HCT116 (cell line): Measurements from ENCODE around the gene OR10H5. TPM values are rescaled to one million over a fixed set of nuclear protein-coding genes. Genes with fewer than 3 reads are reported as not detected.
"Not testable (repeated sequence)": the region's sequence is repeated elsewhere in the genome, so short reads cannot be mapped to it uniquely, and the experiment has no call there.

ENCODE experiments used
- ATAC-seq: fragments of 200-7000 bp; cut with Tn5 transposase; 2 replicates; pipeline ENCODE4 v1.9.1; 2020; ENCODE audit warnings: mild to moderate bottlenecking, moderate library complexity
- BruUV-seq: library from RNA; stranded (reverse); fragments of 400-500 nt; replicated peaks from 2 replicates; lab custom pipeline; 2021; lab: Mats Ljungman, UMichigan
- CTCF ChIA-PET: fragments of 300-600 bp; sonication (Branson Sonifier 250); formaldehyde crosslinking; loops from one replicate; lab custom pipeline; 2021; ENCODE audit warnings: antibody characterized with exemption; lab: Charles Lee
- POLR2A ChIA-PET: fragments of 300-600, 350-600 bp; sonication (Branson Sonifier 250); formaldehyde crosslinking; loops from one replicate; lab custom pipeline; 2021; ENCODE audit warnings: antibody characterized with exemption; lab: Charles Lee
- RAD21 ChIA-PET, 2 experiments: fragments of 300-600 bp; sonication (Branson Sonifier 250); formaldehyde crosslinking; loops; one replicate each; lab custom pipeline; 2023; ENCODE audit warnings: low total read pairs in 2 of 2; ENCODE audit not compliant: uncharacterized antibody in 2 of 2, unreplicated experiment in 2 of 2, low non-redundant PET in 1 of 2; lab: Charles Lee
- DNase-seq: peaks from one replicate; pipeline ENCODE4 v3.0.0-alpha.2; 2010; ENCODE audit warnings: low read depth, low spot score
- H2AFZ ChIP-seq: fragments of 200-600 bp; shearing (Covaris generic), sonication (generic); 2 replicates; pipeline ENCODE4 v1.6.1; 2017; ENCODE audit warnings: low read depth, mixed run types, mixed read lengths, antibody characterized with exemption, low read length; ENCODE audit not compliant: poor library complexity, severe bottlenecking
- H3K27ac ChIP-seq: 2 replicates; pipeline ENCODE4 v1.5.1; 2012; ENCODE audit warnings: low read depth, low read length
- H3K27me3 ChIP-seq: fragments of 200-600 bp; sonication (generic); 2 replicates; pipeline ENCODE4 v1.6.1; 2016; ENCODE audit warnings: mixed run types, low read length, mixed read lengths; ENCODE audit not compliant: insufficient read depth
- H3K36me3 ChIP-seq, 2 experiments: fragments of 200-500 bp in 1 of 2; fragments of 200-600 bp in 1 of 2; sonication (Bioruptor generic) in 1 of 2; sonication (generic) in 1 of 2; 2 replicates each; pipeline versions ENCODE4 v1.5.1 to v1.6.1; 2014 to 2016; ENCODE audit warnings: low read length in 2 of 2, inconsistent platforms in 1 of 2, mixed read lengths in 1 of 2, mixed run types in 1 of 2; ENCODE audit not compliant: insufficient read depth in 2 of 2, control insufficient read depth in 1 of 2
- H3K4me1 ChIP-seq, 2 experiments: fragments of 200-600 bp in 1 of 2; sonication (generic) in 1 of 2; 2 replicates each; pipeline versions ENCODE4 v1.5.1 to v1.6.1; 2012 to 2017; ENCODE audit warnings: low read length in 2 of 2, inconsistent platforms in 1 of 2, mild to moderate bottlenecking in 1 of 2, mixed read lengths in 1 of 2, mixed run types in 1 of 2, moderate library complexity in 1 of 2; ENCODE audit not compliant: insufficient read depth in 2 of 2, control insufficient read depth in 1 of 2
- H3K4me2 ChIP-seq: fragments of 200-600 bp; sonication (generic); 2 replicates; pipeline ENCODE4 v1.6.1; 2017; ENCODE audit warnings: mixed run types, low read length, mixed read lengths
- H3K4me3 ChIP-seq, 2 experiments: fragments of 200-600 bp in 1 of 2; sonication (generic) in 1 of 2; replicated peaks in 1 of 2; 2 replicates each; pipeline ENCODE4 v1.5.1; 2011 to 2016; ENCODE audit warnings: low read length in 2 of 2, control low read depth in 1 of 2, low read depth in 1 of 2, mild to moderate bottlenecking in 1 of 2, mixed read lengths in 1 of 2, mixed run types in 1 of 2
- H3K79me2 ChIP-seq: fragments of 200-600 bp; sonication (generic); 2 replicates; pipeline ENCODE4 v1.6.1; 2017; ENCODE audit warnings: mild to moderate bottlenecking, mixed run types, low read length, moderate library complexity, mixed read lengths; ENCODE audit not compliant: insufficient read depth
- H3K9ac ChIP-seq: fragments of 200-600 bp; sonication (generic); 2 replicates; pipeline ENCODE4 v1.6.1; 2016; ENCODE audit warnings: low read length, mixed read lengths
- H3K9me2 ChIP-seq: fragments of 200-600 bp; sonication (generic), shearing (Covaris generic); 2 replicates; pipeline ENCODE4 v1.6.1; 2017; ENCODE audit warnings: mixed run types, mild to moderate bottlenecking, moderate library complexity; ENCODE audit not compliant: insufficient read depth
- H3K9me3 ChIP-seq, 2 experiments: fragments of 200-500 bp in 1 of 2; fragments of 200-600 bp in 1 of 2; sonication (Bioruptor generic) in 1 of 2; sonication (generic) in 1 of 2; 2 replicates each; pipeline ENCODE4 v1.6.1; 2014 to 2017; ENCODE audit warnings: low read length in 2 of 2, mixed read lengths in 2 of 2, inconsistent platforms in 1 of 2, low read depth in 1 of 2, mild to moderate bottlenecking in 1 of 2, mixed run types in 1 of 2, moderate library complexity in 1 of 2; ENCODE audit not compliant: control insufficient read depth in 1 of 2, insufficient read depth in 1 of 2
- H4K20me1 ChIP-seq: fragments of 200-600 bp; sonication (generic), shearing (Covaris generic); 2 replicates; pipeline ENCODE4 v1.6.1; 2017; ENCODE audit warnings: mixed run types, mild to moderate bottlenecking, moderate library complexity; ENCODE audit not compliant: insufficient read depth
- CEBPB ChIP-seq: IDR thresholded peaks from 2 replicates; pipeline ENCODE4 v1.6.1; 2012; ENCODE audit warnings: low read depth
- EGR1 ChIP-seq: IDR thresholded peaks from 2 replicates; pipeline ENCODE4 v1.6.1; 2012; ENCODE audit warnings: low read depth
- ELF1 ChIP-seq: IDR thresholded peaks from 2 replicates; pipeline ENCODE4 v1.6.1; 2012; ENCODE audit warnings: low read depth, borderline replicate concordance
- EZH2phosphoT487 ChIP-seq: fragments of 200-600 bp; IDR thresholded peaks from 2 replicates; pipeline ENCODE4 v1.6.1; 2018; ENCODE audit warnings: antibody characterized with exemption, borderline replicate concordance
- TCF7L2 ChIP-seq: IDR thresholded peaks from 2 replicates; pipeline ENCODE4 v1.7.0; 2011; ENCODE audit warnings: borderline replicate concordance, inconsistent platforms; ENCODE audit not compliant: insufficient read depth, insufficient read length; ENCODE audit errors: extremely low read depth
- intact Hi-C: fragments of 100-400 bp; cut with micrococcal nuclease; formaldehyde crosslinking; loops from 2 replicates; pipeline ENCODE4 v1.10.0; 2022
- total RNA-seq: library from RNA; stranded (reverse); gene quantifications from one replicate; pipeline ENCODE4 v1.2.1, GENCODE V29; 2021; ENCODE audit not compliant: unreplicated experiment
- TF ChIP-seq, protein P1 (sequence below): IDR thresholded peaks from 2 replicates; pipeline ENCODE4 v1.6.1; 2012

OR10H5 gene
- total RNA-seq, 1 experiment from 2014 or later, result not detected

DNA sequence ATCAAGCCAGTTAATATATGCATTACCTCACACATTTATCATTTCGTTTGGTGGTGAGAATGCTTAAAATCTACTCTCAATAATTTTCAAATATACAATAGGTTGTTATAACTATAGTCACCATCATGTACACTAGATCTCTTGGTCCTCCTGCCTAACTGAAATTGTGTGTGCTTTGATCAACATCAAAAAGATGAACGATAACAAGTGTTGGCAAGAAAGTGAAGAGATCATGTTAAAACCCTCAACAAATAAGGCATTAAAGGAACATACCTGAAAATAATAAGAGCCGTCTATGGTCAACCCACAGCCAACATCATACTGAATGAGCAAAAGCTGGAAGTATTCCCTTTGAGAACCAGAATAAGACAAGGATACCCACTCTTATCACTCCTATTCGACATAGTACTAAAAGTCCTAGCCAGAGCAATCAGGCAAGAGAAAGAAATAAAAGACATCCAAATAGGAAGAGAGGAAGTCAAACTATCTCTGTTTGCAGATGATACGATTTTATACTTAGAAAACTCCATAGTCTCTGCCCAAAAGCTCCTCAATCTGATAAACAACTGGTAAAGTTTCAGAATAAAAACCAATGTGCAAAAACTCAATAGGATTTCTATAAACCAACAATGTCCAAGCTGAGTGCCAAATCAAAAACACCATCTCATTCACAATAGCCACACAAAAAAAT lies 55.9 kb downstream of the OR10H5 start (continued):
- TF ChIP-seq TCF7L2, result no peak
- no peak for TF ChIP-seq EGR1
- TF ChIP-seq ELF1, result no peak
- TF ChIP-seq, protein P1, sequence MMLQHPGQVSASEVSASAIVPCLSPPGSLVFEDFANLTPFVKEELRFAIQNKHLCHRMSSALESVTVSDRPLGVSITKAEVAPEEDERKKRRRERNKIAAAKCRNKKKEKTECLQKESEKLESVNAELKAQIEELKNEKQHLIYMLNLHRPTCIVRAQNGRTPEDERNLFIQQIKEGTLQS, result no peak
- no peak for TF ChIP-seq EZH2phosphoT487

DNA sequence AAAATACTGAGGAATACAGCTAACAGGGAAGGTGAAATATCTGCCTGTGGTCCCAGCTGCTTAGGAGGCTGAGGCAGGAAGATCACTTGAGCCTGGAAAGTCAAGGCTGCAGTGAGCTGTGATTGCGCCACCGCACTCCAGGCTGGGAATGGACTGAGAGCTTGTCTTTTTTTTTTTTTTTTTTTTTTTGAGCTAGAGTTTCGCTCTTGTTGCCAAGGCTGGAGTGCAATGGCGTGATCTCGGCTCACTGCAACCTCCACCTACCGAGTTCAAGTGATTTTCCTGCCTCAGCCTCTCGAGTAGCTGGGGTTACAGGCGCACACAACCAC lies 56.4 kb downstream of the OR10H5 start:
- CTCF ChIA-PET, H3K4me3 ChIP-seq, BruUV-seq, H3K9me2 ChIP-seq, H3K9me3 ChIP-seq, H3K4me2 ChIP-seq, H3K27me3 ChIP-seq, H3K9ac ChIP-seq, H3K36me3 ChIP-seq, H2AFZ ChIP-seq, ATAC-seq, DNase-seq, H3K79me2 ChIP-seq, intact Hi-C loops, H3K27ac ChIP-seq, RAD21 ChIA-PET, H4K20me1 ChIP-seq: not testable (repeated sequence)
- peaks cover 5 to 29% of the 10 kb centered on the region in 2 experiments; a peak in 3 of 4 replicates for H3K4me1 ChIP-seq
- TF ChIP-seq CEBPB, result peak; percentile 45; the same call in 1 of the 2 replicates
- POLR2A ChIA-PET, result interaction anchor here (0.6 to 1.4 kb wide), 3 partner anchors 12 to 232 kb away, joined by 3 to 4 read pairs (median 3); partner anchors contain the start of gene TPM4

DNA sequence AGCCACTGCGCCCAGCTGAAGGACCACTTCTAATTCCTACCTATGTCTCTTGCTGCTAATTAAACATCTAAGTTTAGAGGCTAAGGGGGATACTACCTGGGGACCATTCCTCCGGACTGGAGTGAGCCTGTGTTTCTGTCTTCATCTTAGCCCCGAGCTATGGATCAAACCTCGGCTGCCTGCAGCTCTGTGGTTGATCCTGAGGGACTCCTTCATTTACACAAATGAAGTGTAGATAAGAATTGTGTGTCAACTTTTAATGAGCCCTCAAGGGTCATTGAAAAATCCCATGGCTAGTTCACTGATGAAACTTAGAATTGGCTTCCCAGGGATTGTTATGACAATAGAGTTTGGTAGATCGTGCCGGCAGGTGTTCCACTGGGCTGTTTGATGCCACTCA lies 59.5 kb downstream of the OR10H5 start:
- intact Hi-C loops, result no loop called here
- H4K20me1 ChIP-seq, result no peaks in the 10 kb centered on the region
- H3K27ac ChIP-seq, result no peak overlapping the region
- ChIA-PET CTCF (no interaction called here), RAD21 (no interaction called here), POLR2A (no interaction called here)
- DNase-seq (no peak), ATAC-seq (no peak)
- TF ChIP-seq, protein P1, result no peak
- H3K9me2 ChIP-seq, result no peaks in the 10 kb centered on the region
- H3K9ac ChIP-seq, result no peak overlapping the region
- H3K4me3 ChIP-seq, result no peak overlapping the region
- peaks cover 0 to 7% of the 10 kb centered on the region in 2 experiments; a peak in 2 of 4 replicates for H3K36me3 ChIP-seq
- peaks cover 0 to 8% of the 10 kb centered on the region in 2 experiments; a peak in 3 of 4 replicates for H3K4me1 ChIP-seq
- H3K9me3 ChIP-seq, result no peaks in the 10 kb centered on the region
- H2AFZ ChIP-seq, result no peak overlapping the region
- no peak overlapping the region for H3K4me2 ChIP-seq
- no peaks in the 10 kb centered on the region for H3K27me3 ChIP-seq
- no peaks in the 10 kb centered on the region for H3K79me2 ChIP-seq
- no TSS peak for BruUV-seq
